Measurements from ENCODE around the gene TAF13.

DNA sequence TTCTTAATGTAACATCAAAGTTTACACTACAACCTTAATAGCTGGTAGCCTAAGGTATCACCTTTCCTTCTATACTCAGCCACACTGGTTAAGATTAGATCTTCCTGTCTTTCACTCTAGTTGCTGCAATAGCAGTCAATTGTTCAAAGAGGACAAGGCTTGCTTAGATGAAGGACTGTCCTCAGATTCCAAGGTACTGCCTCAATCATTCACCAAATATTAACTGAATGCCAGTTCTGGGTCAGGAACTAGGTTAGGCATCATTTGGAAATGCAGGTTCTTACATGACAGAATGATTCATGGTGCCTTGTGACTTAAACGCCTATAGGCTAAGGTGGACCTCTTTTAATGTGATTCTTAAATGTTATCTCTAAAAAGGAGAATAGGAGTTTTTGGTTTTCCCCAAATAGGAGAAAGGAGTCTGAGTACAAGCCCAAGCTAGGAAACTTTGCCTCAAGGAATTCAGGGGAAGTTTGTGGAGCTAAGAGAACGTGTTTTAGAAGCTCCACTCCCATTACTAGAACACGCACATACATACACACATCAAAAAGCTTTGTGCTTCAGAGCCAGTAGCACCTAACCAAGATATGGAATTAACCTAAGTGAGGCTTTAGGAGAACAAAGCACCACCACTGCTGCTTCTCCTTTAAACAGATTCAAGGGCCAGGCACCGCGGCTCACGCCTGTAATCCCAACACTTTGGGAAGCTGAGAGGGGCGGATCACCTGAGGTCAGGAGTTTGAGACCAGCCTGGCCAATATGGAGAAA, 25.4 kb downstream of the TAF13 start:
- TF ChIP-seq, protein P1, sequence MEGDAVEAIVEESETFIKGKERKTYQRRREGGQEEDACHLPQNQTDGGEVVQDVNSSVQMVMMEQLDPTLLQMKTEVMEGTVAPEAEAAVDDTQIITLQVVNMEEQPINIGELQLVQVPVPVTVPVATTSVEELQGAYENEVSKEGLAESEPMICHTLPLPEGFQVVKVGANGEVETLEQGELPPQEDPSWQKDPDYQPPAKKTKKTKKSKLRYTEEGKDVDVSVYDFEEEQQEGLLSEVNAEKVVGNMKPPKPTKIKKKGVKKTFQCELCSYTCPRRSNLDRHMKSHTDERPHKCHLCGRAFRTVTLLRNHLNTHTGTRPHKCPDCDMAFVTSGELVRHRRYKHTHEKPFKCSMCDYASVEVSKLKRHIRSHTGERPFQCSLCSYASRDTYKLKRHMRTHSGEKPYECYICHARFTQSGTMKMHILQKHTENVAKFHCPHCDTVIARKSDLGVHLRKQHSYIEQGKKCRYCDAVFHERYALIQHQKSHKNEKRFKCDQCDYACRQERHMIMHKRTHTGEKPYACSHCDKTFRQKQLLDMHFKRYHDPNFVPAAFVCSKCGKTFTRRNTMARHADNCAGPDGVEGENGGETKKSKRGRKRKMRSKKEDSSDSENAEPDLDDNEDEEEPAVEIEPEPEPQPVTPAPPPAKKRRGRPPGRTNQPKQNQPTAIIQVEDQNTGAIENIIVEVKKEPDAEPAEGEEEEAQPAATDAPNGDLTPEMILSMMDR (IDR thresholded peaks at IDR 0.05; ENCODE audit: poor library complexity, severe bottlenecking), result no peak
- TF ChIP-seq POLR2AphosphoS5 (IDR thresholded peaks at IDR 0.05) (no peak), EZH2 (IDR thresholded peaks at IDR 0.05; ENCODE audit: borderline replicate concordance, insufficient read depth, low read length, poor library complexity, severe bottlenecking) (no peak), TAF1 (IDR thresholded peaks at IDR 0.05; ENCODE audit: low read depth) (no peak), EP300 (conservative IDR thresholded peaks at IDR 0.05; ENCODE audit: poor library complexity, severe bottlenecking) (no peak), RAD21 (conservative IDR thresholded peaks at IDR 0.05) (no peak), SMC3 (conservative IDR thresholded peaks at IDR 0.05; ENCODE audit: poor library complexity) (no peak)
- TF ChIP-seq, protein P2, sequence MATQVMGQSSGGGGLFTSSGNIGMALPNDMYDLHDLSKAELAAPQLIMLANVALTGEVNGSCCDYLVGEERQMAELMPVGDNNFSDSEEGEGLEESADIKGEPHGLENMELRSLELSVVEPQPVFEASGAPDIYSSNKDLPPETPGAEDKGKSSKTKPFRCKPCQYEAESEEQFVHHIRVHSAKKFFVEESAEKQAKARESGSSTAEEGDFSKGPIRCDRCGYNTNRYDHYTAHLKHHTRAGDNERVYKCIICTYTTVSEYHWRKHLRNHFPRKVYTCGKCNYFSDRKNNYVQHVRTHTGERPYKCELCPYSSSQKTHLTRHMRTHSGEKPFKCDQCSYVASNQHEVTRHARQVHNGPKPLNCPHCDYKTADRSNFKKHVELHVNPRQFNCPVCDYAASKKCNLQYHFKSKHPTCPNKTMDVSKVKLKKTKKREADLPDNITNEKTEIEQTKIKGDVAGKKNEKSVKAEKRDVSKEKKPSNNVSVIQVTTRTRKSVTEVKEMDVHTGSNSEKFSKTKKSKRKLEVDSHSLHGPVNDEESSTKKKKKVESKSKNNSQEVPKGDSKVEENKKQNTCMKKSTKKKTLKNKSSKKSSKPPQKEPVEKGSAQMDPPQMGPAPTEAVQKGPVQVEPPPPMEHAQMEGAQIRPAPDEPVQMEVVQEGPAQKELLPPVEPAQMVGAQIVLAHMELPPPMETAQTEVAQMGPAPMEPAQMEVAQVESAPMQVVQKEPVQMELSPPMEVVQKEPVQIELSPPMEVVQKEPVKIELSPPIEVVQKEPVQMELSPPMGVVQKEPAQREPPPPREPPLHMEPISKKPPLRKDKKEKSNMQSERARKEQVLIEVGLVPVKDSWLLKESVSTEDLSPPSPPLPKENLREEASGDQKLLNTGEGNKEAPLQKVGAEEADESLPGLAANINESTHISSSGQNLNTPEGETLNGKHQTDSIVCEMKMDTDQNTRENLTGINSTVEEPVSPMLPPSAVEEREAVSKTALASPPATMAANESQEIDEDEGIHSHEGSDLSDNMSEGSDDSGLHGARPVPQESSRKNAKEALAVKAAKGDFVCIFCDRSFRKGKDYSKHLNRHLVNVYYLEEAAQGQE (IDR thresholded peaks at IDR 0.05; ENCODE audit: borderline replicate concordance), result no peak

All from neural cell (in vitro differentiated cells).